HG02588 (cell line): ENCODE measurements around the gene MAST4.

Experiments
- ATAC-seq: cut with Tn5 transposase; IDR thresholded peaks from one replicate; pipeline ENCODE4 v1.9.1; 2021; ENCODE audit warnings: mild to moderate bottlenecking, moderate library complexity; ENCODE audit not compliant: unreplicated experiment

Gene MAST4

DNA sequence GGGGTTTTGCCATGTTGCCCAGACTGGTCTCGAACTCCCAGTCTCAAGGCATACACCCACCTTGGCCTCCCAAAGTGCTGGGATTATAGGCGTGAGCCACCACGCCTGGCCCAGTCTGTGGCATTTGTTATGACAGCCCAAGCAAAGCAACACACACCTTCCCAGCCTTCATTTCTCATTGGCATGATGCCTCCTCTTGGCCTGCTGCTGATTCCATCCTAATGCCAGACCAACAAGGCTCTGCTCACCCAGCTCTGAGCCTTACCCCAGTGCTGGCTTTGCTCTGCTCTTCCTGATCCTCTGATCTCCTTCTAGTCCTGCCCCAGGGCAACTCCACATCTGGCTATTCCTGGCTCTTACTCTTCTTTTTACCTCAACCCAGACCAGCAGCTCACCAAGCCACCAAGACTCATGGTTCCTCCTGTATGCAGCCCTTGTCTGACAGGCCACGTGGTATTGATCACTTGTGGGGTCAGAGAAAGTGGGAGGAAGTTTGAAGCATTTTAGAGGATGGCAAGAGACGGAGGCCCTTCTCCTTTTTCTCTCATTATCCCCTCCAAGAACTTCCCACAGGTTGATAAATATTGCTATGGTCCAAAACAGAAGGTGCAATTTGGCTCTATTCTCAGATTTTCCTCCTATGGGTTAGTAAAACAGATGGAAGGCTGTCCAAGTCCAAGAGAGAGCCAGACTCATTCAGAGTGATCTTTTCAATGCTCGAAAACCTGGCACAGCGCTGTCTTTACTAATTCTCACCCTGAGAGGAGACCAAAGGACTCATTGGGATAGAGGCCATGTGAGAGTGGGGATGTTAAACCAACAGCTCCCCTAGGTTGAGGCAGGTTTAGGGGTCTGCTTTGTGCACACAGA, 599.4 kb downstream of the MAST4 start:
- ATAC-seq = peak; percentile 36

- ATAC-seq = peak; percentile 29
These were observed 600.4 kb downstream of the MAST4 start, which contains the start of gene CD180 for GRCh38 chr5:67196537-67197059. CD180 (minus strand) TSS chr5:67196799; CDS start chr5:67196641, 158 bp downstream.

DNA sequence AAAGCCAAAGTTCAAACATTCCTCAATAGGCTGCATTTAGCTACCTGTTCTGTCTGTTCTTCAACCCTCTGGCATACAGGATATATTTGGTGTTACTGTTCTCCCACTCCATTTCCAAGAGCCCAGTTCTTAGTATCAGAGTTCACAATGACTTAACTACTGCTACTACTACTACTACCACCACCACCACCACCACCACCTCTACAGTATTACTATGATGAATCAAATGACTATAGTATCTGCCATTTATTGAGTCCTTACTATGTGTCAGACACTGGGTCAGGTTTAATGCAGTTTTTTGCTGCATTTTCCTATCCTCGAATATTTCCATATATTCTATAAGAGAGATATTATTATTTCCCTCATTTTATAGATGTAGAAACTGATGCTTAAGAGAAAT, 601.3 kb downstream of the MAST4 start:
- ATAC-seq = no peak

DNA sequence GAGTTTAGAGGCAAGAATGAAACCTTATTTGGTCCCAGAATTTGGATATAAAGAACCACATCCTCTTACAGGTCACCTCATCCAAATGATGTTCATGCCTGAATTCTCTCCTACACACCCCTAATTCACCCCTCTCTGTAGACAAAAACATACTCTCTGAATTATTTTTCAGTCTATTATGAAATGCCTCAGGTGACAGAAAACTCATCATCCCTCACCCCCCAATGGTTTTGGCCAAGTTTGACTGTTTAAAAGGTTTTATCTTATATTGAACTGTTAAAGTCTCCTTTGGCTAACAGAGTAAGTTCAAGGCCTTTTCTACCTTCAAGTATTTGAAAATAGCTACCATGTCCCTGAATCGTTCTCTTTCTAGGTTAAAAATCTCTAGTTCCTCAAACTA, 602.7 kb downstream of the MAST4 start:
- ATAC-seq = no peak

GRCh38 chr5:67199859-67200258, 603.7 kb downstream of the MAST4 start:
- no peak for ATAC-seq

DNA sequence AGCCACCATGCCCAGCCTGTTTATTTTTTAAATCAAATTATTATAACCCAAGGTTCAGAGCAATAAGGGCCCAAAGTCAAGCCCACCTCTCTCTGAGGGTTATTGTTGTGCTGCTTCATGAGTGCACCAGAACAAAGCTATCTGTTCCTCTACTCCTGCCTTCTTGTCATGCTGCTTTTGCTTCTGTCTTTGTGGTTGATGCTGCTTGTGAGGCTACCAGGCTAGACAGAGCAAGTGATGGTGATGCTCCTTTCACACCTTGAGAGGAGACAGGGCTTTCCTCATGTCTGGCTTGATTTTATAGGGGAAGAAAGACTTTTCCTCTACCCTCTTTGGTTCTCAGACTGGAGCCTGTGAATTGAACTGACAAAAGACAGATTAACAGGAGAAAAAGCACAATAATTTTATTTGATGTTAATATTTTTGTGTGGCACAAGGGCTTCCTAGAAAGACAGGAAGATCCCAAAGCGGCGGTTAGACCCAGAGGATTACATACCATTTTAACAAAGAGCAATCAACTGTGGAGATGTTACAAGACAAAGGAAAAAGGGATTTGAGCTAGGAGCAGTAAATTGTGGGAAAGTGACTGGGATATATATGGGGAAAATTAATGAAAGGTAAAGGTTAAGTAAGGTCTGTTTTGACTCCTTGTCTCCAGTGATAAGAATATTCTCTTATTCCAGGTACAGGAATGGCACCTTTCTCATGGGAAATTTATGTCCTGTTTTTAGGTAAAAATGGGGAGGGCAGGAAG, 604.8 kb downstream of the MAST4 start:
- ATAC-seq = no peak

GRCh38 chr5:67201897-67202549, 605.8 kb downstream of the MAST4 start:
- ATAC-seq = no peak

GRCh38 chr5:67202828-67203227, 606.6 kb downstream of the MAST4 start:
- no peak for ATAC-seq

GRCh38 chr5:67203701-67204074, 607.5 kb downstream of the MAST4 start:
- ATAC-seq = no peak

DNA sequence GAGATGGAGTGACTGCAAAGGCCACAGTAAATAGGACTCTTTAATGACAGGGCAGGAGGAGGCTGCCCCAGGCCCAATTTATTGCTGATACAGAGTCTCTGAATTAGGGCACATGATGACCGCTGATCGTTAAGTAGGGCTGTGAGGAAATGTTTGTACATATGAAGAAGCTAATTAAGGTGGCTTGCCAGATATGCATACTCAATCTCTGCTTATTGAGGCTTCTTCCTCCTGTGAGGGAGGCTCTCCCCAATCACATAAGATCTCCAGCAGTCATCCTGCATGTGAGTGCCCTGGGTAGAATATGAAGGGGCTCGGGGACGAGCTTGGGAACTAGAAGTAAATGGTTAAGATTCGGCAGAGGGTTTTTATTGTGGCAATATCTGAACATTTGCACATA, 608.6 kb downstream of the MAST4 start:
- ATAC-seq = no peak

- no peak for ATAC-seq
These were observed 609.8 kb downstream of the MAST4 start for GRCh38 chr5:67205981-67206380.

- peak; percentile 31 for ATAC-seq
These were observed 610.3 kb downstream of the MAST4 start for GRCh38 chr5:67206461-67206860.

- peak; percentile 82 for ATAC-seq
These were observed 610.7 kb downstream of the MAST4 start for GRCh38 chr5:67206929-67207328.

DNA sequence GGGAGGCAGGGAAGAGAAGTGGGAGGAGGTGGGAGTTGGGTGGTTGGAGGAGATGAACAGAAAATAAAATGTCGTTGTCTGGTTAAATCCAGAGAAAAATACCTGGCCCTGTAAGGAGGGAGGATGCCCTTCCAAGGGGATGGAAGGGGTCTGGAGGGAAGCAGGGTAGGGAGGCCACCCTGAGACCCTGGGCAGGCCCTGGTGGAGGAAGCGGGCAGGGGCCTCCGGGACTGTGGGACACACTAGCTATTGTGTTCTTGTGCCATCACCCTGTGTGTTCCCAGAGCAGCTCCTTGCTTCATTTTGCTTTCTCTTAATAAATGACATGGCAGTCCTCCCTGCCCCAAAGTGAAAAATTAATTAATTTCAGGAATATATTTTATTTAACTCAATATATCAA, 612.2 kb downstream of the MAST4 start:
- ATAC-seq = no peak

GRCh38 chr5:67209141-67209771, 613.1 kb downstream of the MAST4 start:
- no peak for ATAC-seq

GRCh38 chr5:67211926-67212325, 615.7 kb downstream of the MAST4 start:
- ATAC-seq = no peak

- ATAC-seq = no peak
These were observed 617.8 kb downstream of the MAST4 start for GRCh38 chr5:67214036-67214435.

DNA sequence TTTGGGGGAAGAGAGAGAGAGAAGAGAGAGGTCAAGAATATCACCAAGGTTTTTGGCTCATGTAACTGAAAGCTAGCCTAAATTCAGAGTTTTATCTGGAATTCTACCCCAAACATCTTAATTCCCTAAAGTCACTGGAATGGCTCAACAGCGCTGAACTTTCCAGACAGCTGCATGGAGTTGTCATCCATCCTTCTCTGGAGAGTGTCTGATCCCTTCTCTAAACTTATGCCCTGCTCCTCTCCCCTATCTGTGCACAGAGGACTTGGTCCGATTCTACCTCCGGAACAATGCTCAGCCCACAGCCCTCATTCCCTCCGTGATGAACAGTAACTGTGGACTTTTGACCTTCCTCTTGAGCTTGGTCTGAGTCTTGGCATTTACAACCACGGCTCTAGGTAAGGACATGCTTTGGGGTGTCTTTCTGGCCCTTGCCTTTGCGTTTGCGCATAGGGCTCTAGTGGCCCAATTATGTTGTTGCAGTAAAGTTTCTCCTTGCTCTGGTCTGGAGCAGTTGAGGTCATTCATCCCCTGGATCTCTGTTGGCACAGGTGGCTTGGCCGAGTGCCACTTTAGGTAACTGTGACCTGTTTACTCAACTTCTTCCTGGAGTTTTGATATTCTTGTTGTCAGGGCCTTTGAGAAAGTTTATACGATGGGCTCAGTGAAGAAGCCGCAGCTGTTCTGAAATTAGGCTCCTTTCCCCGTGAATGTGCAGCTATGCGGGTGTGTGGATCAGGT, 618.7 kb downstream of the MAST4 start:
- ATAC-seq = no peak

- peak; percentile 99 for ATAC-seq
These were observed 619.6 kb downstream of the MAST4 start for GRCh38 chr5:67215519-67216471.
